ENCODE data around the gene SHMT1.

SHMT1 gene

GRCh38 chr17:18363101-18364049, at the start of gene SHMT1 (continued):
- TF ChIP-seq, protein P1, sequence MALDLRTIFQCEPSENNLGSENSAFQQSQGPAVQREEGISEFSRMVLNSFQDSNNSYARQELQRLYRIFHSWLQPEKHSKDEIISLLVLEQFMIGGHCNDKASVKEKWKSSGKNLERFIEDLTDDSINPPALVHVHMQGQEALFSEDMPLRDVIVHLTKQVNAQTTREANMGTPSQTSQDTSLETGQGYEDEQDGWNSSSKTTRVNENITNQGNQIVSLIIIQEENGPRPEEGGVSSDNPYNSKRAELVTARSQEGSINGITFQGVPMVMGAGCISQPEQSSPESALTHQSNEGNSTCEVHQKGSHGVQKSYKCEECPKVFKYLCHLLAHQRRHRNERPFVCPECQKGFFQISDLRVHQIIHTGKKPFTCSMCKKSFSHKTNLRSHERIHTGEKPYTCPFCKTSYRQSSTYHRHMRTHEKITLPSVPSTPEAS (tag by site-specific recombination; IDR thresholded peaks at IDR 0.05): peak; percentile 14; the same call in 1 of the 2 replicates
- TF ChIP-seq PRDM4 (tag by site-specific recombination; IDR thresholded peaks at IDR 0.05): no peak
- no peak for TF ChIP-seq ZNF366 (tag by site-specific recombination; conservative IDR thresholded peaks at IDR 0.05)
- TF ChIP-seq YY1 (tag by site-specific recombination; IDR thresholded peaks at IDR 0.05): peak; percentile 25; the same call in 1 of the 2 replicates
- no peak for TF ChIP-seq MZF1 (tag by site-specific recombination; IDR thresholded peaks at IDR 0.05; ENCODE audit: borderline replicate concordance)
- no peak for TF ChIP-seq ZBTB44 (tag by site-specific recombination; IDR thresholded peaks at IDR 0.05)
- TF ChIP-seq ZNF837 (tag by site-specific recombination; IDR thresholded peaks at IDR 0.05): no peak
- no peak for TF ChIP-seq ZNF280D (tag by site-specific recombination; IDR thresholded peaks at IDR 0.05)
- no peak for TF ChIP-seq ZNF157 (tag by site-specific recombination; IDR thresholded peaks at IDR 0.05)
- no peak for TF ChIP-seq ZNF394 (tag by site-specific recombination; IDR thresholded peaks at IDR 0.05; ENCODE audit: borderline replicate concordance)
- no peak for TF ChIP-seq ZNF169 (tag by site-specific recombination; IDR thresholded peaks at IDR 0.05)
- no peak for TF ChIP-seq ZNF514 (tag by site-specific recombination; IDR thresholded peaks at IDR 0.05)
- TF ChIP-seq ZNF548 (tag by site-specific recombination; IDR thresholded peaks at IDR 0.05): no peak
- no peak for TF ChIP-seq ZNF138 (tag by site-specific recombination; IDR thresholded peaks at IDR 0.05; ENCODE audit: borderline replicate concordance)
- TF ChIP-seq ZNF529 (tag by site-specific recombination; IDR thresholded peaks at IDR 0.05; ENCODE audit: insufficient replicate concordance): no peak
- no peak for TF ChIP-seq ZNF140 (tag by site-specific recombination; IDR thresholded peaks at IDR 0.05)
- no peak for TF ChIP-seq RBAK (tag by site-specific recombination; IDR thresholded peaks at IDR 0.05)
- no peak for TF ChIP-seq ZNF114 (tag by site-specific recombination; IDR thresholded peaks at IDR 0.05)
- TF ChIP-seq, protein P2, sequence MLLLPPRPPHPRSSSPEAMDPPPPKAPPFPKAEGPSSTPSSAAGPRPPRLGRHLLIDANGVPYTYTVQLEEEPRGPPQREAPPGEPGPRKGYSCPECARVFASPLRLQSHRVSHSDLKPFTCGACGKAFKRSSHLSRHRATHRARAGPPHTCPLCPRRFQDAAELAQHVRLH (tag by site-specific recombination; IDR thresholded peaks at IDR 0.05): no peak
- TF ChIP-seq ZBTB21 (tag by site-specific recombination; IDR thresholded peaks at IDR 0.05): no peak
- no peak for TF ChIP-seq ZNF555 (tag by site-specific recombination; conservative IDR thresholded peaks at IDR 0.05)
- no peak for TF ChIP-seq ZNF747 (tag by site-specific recombination; IDR thresholded peaks at IDR 0.05)
- TF ChIP-seq ZNF473 (tag by site-specific recombination; IDR thresholded peaks at IDR 0.05): no peak
- no peak for TF ChIP-seq ZSCAN23 (tag by site-specific recombination; IDR thresholded peaks at IDR 0.05)
- TF ChIP-seq KLF10 (tag by site-specific recombination; IDR thresholded peaks at IDR 0.05): peak; percentile 84; the same call in 1 of the 2 replicates
- TF ChIP-seq ZNF132 (tag by site-specific recombination; IDR thresholded peaks at IDR 0.05; ENCODE audit: borderline replicate concordance): no peak
- TF ChIP-seq AEBP2 (tag by site-specific recombination; IDR thresholded peaks at IDR 0.05; ENCODE audit: borderline replicate concordance): no peak
- no peak for TF ChIP-seq ZNF121 (tag by site-specific recombination; IDR thresholded peaks at IDR 0.05)
- TF ChIP-seq ZNF571 (tag by site-specific recombination; IDR thresholded peaks at IDR 0.05): no peak
- no peak for TF ChIP-seq ZNF621 (tag by site-specific recombination; IDR thresholded peaks at IDR 0.05)

Measured in HEK293 (cell line).